Stimulated activated CD4-positive, alpha-beta T cell treated with anti-CD3 and anti-CD28 coated beads, Interleukin-4, amount 100 ng/mL, for 1 hour (primary cell): ENCODE data around the gene ZNF641.
"Not testable (repeated sequence)": the region's sequence is repeated elsewhere in the genome, so short reads cannot be mapped to it uniquely, and the experiment has no call there.

Source experiments
- DNase-seq: peaks from one replicate; pipeline ENCODE4 v3.0.0-alpha.2; 2020

ZNF641 gene

DNA sequence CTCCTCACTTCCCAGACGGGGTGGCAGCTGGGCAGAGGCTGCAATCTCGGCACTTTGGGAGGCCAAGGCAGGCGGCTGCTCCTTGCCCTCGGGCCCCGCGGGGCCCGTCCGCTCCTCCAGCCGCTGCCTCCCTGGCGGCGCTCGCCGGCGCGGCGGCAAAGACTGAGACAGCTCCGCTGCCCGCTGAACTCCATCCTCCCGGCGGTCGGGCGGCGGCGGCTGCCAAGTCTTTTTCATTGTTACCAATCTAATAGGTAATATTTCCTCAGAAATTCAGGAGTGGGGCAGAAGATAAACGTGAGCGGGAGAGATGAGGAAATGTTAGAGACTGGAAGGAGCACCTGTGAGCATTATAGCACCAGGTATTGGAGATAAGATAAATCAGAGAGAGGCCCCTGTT lies 17.0 kb downstream of the ZNF641 start:
- not testable (repeated sequence) for DNase-seq

DNA sequence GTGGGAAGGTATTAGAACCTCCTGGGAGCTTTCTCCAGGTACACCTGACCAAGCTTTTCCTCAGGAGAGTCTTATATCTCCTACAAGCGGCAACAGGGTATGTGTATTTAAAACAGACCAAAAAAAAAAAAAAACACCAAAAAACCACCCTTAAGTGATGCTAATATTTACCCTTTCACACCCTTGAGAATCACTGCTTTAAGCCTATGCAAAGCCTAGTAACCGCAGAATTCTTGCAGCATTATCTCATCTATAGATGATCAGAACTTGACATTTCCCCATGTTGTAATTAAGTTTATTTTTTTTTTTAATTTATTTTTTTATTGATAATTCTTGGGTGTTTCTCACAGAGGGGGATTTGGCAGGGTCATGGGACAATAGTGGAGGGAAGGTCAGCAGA lies 19.3 kb downstream of the ZNF641 start:
- no peak for DNase-seq

DNA sequence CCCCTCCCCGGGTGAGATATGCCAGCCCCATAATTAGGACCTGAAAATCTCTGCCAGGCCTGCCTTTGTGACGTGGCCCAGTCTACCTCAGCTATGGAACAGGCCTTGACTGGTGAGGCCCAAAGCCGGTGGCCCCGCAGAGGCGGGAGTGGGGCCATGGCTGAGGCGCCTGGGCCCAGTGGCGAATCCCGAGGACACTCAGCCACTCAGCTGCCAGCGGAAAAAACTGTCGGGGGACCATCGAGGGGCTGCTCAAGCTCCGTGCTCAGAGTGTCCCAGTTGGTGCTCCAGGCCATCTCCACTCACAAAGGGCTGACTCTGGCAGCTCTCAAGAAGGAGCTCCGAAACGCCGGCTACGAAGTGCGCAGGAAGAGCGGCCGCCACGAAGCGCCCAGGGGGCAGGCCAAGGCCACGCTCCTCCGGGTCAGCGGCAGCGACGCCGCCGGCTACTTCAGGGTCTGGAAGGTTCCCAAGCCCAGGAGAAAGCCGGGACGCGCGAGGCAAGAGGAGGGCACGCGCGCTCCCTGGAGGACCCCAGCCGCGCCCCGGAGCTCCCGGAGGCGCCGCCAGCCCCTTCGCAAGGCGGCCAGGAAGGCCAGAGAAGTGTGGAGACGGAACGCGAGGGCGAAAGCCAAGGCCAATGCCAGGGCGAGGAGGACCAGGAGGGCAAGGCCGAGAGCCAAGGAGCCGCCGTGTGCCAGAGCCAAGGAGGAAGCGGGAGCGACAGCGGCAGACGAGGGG lies 21.4 kb downstream of the ZNF641 start:
- no peak for DNase-seq

DNA sequence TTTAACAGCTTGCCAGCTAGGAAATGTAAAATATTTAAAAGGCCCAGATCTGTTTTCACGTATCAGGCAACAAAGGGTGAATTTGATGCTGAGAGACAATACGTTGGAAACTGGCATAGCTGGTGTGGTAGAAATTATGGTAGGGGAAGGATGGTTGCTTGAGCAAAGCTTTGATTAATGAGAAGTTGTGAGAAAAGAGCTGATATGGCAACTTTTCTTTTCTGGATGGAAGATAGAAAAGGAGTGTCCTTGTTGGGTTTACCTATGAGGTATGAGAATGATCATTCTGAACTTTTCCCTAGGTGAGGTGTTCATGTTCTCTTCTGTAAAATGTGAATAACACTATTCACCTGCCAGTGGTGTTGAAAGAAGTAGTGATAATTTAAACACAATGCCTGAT lies 34.2 kb downstream of the ZNF641 start:
- no peak for DNase-seq

DNA sequence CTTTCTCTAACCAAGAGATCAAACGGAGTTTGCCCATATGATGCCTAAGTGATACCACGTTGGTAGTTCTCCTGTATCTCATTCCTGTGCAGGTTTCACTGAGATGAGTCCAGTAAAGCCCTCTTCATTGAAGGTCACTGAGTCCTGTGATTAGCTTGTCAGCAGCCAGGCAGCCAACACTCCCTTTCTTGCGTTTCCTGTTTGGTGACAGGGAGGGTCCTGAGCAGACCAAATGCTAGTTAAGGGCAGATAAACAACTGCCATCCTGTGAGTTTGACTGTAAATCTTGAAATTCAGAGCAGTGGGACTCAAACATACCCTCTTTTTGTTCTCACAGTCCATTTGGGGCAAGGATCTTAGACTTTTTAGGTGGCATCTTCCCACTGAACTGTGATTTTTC lies 39.4 kb downstream of the ZNF641 start:
- no peak for DNase-seq

DNA sequence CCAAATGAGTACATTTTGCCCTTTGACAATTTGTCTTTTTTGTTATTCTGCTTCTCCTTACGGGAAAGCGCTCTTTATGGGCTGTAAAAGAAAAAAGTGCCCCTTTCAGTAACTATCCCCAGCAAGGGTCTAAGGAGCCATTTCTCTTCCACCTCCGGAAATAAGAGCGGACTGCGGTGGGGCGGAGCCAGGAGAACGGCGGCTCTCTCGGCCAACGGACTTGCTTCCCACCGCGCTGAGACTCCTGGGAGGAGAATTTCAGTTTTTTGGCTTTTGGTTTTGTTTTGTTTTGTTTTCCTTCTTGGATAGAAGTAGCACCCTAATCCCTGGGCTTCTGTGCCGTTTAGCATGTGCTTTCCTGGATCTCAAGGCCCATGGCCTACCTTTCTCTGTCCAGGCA lies 43.5 kb downstream of the ZNF641 start:
- no peak for DNase-seq

DNA sequence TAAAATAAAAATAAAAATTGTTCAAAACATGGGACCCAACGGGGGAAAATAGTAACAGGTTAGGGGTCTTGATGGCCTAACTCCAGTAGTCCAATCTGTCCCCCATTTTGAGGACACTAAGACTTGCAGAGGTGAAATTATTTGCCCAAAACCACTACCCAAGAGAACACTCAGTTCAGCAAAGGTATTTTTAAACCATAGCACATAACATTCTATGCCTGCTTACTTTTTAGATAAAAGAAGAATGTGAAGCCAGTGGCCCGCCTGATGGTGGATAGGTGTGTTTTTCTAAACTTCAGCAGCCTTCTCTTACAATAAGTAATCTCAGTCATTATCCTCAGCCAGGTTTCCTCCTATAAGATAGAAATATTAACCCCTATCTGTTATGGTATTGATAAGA lies 45.5 kb downstream of the ZNF641 start:
- DNase-seq = no peak

DNA sequence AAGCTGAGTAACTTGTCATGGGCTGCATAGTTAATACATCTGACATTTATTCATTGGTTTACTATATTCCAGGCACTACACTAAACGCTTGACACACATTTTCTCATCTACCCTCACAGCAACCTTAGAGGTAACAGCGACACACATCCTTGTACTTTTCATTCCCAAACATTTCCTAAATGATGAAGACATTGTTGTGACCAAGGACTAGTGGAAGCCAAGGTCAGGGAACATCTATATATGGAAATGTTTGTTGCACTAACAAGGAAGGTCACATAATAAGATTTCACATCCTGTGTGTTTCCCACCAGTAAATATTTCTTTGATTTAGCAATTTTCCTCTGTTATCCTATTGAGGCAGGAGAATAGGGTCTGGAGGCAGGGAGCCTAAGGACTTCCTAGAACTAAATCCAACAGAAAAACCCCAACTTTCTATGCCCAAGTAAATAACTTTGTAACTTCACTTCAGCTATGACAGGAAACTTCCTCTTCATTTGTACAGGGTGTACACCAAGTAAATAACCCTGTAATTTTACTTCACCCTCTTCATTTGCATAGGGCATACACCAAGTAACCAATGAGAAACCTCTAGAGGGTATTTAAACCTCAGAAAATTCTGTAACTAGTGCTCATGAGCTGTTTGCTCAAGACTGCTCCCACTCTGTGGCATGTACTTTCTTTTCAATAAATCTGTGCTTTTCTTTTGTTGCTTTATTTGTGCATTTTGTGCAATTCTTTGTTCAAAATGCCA lies 48.4 kb downstream of the ZNF641 start:
- DNase-seq = no peak

DNA sequence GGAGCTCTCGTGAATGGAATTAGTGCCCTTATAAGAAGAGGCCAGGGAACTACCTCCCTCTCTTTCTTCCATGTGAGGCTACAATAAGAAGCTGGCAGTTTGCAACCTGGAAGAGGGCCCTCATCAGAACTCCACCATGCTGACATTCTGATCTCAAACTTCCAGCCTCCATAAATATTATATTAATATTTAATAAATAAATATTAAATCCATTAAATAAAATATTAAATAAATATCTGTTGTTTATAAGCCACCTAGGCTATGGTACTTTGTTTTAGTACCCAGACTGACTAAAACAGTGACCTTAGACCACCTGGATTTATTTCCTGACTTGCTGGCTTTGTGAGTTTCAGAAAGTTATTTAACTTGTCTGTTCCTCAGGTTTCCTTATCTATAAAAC lies 49.9 kb downstream of the ZNF641 start:
- DNase-seq = no peak

DNA sequence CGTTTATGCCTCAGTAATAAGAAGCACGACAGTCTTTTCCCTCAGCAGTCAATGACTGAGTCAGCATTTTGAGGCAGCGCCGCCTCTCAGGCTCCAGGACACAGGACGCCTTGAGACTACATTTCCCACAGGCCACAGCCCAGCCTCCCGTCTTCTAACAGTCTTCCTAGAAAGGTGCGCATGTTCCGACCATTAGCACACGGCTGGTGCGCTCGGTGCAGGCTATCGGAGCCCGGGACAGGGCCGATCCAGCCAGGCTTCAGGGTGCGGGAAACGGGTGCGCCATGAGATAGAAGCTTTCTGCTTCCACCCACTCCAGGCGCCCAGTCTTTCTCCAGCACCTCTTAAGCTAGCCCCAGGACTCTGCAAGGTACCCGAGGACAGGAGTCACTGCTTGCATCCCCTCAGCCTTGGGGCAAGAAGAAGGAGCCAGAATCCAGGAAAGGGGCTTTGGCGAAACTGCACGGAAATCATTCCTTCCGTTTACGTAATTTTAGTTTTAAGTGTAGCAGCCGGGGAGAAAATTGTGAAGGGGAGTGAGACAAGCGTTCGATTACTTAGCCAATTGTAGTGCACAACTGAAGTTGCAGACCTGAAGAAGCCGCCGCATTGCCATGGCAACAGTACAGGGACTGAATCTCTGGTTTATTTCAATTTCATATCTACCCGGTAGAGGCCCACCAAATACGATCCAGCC lies 54.0 kb downstream of the ZNF641 start:
- DNase-seq = peak; percentile 59

DNA sequence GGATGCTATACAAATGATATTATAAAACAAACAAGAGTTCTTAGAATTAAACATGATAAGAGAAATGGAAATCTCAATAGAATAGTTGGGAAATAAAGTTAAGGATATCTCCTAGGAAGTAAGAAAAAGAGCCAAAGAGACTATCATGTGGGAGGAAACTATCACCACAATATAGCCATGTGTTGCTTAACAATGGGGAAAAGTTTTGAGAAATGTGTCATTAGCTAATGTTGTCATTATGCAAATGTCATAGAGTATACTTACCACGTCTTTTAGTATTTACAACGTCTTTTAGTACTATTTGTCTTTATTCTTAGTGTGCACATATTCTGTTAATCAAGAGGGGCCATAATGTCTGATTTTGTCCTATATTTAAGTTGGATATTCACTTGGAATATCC lies 58.7 kb downstream of the ZNF641 start:
- DNase-seq = no peak

DNA sequence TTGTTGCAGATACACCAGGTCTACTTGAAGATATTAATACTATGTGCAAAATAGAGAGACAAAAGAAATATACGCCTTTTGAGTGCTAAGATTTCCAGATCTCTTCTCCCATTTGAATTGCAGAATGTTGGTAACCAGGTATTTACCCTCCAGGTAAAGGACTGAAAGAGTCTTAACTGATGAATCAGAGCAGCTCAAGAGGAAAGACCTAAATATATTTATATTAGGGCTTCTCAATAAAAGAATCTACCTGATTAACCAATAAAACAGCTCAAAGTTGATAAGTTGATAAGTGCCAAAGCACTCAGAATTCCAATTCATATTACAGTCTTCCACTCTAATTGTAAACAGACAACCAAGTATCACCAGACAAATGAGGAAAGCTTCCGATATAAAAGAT lies 59.2 kb downstream of the ZNF641 start:
- no peak for DNase-seq

DNA sequence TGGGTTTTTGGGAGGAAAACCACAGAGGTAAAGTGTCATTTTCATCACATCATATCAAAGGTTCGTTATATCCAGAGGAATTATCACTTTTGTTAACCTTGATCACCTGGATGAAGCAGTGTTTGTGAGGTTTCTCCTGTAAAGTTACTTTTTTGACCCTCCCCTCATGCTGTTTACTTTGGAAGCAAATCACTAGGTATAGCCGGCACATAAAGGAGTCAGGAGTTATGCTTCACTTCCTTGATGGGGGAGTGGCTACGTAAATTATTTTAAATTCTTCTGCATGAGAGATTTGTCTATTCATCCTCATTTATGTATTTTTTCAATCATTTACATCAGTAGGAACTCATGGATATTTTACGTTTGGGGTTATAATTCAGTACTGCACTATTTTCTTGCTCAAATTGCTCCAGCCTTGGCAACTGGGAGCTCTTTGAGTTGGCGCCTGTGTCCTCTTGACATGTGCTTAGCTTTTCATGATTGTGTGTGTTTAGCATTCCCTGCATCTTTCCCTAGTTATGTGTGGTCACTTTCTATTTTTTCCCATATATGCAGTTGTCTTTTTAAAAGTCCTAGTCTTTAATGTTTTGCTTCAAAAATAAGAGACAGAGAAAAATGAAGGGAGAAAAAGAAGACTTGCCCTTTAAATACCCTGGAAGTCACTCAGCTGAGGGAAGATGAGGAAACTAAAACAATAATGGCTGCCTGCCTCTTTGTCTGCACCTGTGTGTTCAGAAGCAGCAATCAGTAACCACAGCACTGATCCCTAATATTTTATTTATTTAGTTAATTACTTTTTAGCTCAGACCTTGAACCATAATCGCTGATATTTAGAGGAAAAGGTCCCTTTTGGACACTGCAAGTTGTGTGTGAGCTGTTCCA lies 62.1 kb downstream of the ZNF641 start:
- DNase-seq = no peak
